GM12891 (cell line): ENCODE results near the gene TSPAN10.
A peak's percentile ranks its signal among the peaks of the same experiment; 100 is the strongest.

Experiments used
- DNase-seq: peaks from one replicate; pipeline ENCODE4 v3.0.0; 2011; ENCODE audit warnings: low spot score; ENCODE audit not compliant: insufficient read length
- FAIRE-seq: peaks from 2 replicates; lab custom pipeline; 2011; peaks lifted over from hg19 to GRCh38; lab: Jason Lieb, UNC
- PAX5 ChIP-seq: IDR thresholded peaks from 2 replicates; pipeline ENCODE4 v1.6.1; 2011; ENCODE audit warnings: low read length, moderate library complexity, mild to moderate bottlenecking; ENCODE audit not compliant: insufficient read depth, severe bottlenecking
- POLR2A ChIP-seq: IDR thresholded peaks from 2 replicates; pipeline ENCODE4 v1.6.1; 2011; ENCODE audit warnings: low read depth, low read length, control low read depth
- POLR2AphosphoS5 ChIP-seq: IDR thresholded peaks from 2 replicates; pipeline ENCODE4 v1.6.1; 2011; ENCODE audit warnings: low read depth, low read length, control low read depth
- POU2F2 ChIP-seq: IDR thresholded peaks from 2 replicates; pipeline ENCODE4 v1.6.1; 2011; ENCODE audit warnings: low read depth, mild to moderate bottlenecking, control low read depth, low read length, moderate library complexity
- SPI1 ChIP-seq: IDR thresholded peaks from 2 replicates; pipeline ENCODE4 v1.6.1; 2011; ENCODE audit warnings: low read depth, low read length, control low read depth
- TAF1 ChIP-seq: IDR thresholded peaks from 2 replicates; pipeline ENCODE4 v1.6.1; 2011; ENCODE audit warnings: low read depth, low read length, control low read depth

The TSPAN10 gene

DNA sequence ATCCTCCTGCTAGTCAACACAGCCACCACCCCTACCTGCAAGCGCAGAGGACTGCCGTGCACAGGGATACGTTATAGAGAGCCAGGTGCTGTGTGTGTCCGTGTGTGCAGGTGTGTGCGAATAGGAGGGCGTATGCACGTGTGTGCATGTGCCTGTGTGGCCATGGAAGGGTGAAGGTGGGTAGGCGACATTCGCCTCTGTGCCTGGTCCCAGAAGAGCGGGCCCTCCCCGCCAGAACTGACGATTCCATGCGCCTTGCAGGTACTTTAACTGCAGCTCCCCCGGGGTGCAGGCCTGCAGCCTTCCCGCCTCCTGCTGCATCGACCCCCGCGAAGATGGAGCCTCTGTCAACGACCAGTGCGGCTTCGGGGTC, 10.6 kb downstream of the TSPAN10 start:
- TF ChIP-seq POLR2AphosphoS5: no peak
- no peak for TF ChIP-seq PAX5
- TF ChIP-seq POLR2A: no peak
- no peak for TF ChIP-seq POU2F2
- FAIRE-seq (no peak), DNase-seq (no peak)

DNA sequence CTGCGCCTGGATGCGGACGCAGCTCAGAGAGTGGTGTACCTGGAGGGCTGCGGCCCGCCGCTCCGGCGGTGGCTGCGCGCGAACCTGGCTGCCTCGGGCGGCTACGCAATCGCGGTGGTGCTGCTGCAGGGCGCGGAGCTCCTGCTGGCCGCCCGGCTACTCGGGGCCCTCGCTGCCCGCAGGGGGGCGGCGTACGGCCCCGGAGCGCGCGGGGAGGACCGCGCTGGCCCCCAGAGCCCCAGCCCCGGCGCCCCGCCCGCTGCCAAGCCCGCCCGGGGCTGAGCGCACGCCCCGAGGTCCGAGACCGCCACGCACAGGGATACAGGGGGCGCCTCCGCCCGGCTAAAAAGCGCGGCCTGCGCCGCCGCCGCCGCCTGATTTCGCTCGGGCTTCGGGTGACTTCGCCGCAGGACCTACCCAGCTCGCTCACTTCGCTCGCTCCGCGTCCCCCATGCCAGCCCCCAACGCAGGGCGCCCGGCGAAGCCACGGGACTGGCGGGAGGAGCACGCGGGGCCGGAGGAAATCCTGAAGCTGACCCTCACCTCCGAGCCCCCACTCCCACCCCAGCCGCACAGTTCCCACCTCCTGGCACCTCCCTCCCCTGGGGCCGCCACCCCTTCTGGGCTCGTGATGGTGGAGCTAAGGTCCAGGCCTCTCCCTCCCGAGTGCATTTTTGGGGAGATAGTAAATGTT, 11.2 kb downstream of the TSPAN10 start:
- no peak for DNase-seq
- no peak for TF ChIP-seq TAF1
- no peak for TF ChIP-seq PAX5
- TF ChIP-seq POLR2A: no peak
- TF ChIP-seq SPI1: no peak
- TF ChIP-seq POU2F2: no peak
- no peak for TF ChIP-seq POLR2AphosphoS5
- no peak for FAIRE-seq

DNA sequence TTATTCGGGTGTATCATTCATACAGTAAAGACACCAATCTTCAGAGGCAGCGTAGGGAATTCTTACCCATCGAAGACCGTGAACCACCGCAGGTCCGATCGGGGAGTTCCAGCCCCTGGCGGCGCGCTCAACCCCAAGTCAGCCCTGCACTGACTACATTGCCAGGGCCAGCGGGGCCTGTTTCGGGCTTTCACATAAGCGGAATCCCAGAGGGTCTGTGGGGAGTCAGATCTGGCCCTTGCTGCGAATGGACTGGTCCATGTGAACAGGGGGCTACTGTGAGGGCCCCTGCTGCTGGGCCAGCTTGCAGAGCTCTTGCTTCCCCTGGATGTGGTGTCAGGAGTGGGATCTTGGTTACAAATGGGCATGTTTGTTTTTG, 11.7 kb downstream of the TSPAN10 start:
- FAIRE-seq: no peak
- DNase-seq: no peak
- TF ChIP-seq POLR2A (no peak), POLR2AphosphoS5 (no peak)

DNA sequence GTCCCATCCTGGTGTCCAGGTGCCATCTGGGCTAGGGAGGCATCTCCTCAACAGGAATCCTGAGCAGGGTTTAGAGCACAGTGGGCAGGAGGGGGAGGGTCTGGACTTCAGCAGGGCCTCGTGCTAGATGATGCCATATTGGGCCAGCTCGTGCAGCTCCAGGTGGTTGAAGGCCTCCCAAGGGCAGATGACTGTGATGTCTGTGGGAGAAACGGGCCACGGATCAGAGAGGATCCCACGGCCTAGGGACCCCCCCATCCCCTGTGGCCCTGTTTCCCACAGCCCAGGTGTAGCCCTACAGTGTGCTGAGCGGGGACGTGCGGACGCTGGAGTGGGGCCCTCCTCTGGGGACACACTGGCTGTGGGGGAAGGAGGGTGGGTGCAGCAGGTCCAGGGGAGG, 14.0 kb downstream of the TSPAN10 start:
- TF ChIP-seq POLR2A (no peak), PAX5 (no peak), POLR2AphosphoS5 (no peak), POU2F2 (no peak), SPI1 (no peak), TAF1 (no peak)
- FAIRE-seq (no peak), DNase-seq (no peak)

DNA sequence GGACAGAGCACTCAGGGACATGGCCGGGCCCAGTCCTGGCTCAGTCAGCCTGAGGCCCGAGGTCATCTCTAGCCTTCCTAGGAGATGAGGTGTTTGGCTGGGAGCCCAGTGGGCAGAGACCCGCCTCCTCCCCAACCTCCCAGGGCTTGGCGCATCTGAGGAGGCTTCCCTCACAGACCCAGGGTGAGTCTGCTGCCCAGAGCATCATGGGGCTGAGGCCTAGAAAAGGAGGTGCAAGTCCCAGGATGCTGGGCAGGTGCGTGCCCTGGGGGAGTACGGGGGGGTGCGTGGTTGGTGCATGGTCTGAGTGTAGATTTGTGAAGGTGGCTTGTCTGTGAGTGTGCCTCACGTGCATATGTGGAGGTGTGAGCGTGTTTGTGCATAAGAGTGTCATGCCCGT, 14.7 kb downstream of the TSPAN10 start:
- TF ChIP-seq PAX5 (no peak), SPI1 (no peak), POU2F2 (no peak), POLR2A (no peak), POLR2AphosphoS5 (no peak), TAF1 (no peak)
- FAIRE-seq (no peak), DNase-seq (no peak)

DNA sequence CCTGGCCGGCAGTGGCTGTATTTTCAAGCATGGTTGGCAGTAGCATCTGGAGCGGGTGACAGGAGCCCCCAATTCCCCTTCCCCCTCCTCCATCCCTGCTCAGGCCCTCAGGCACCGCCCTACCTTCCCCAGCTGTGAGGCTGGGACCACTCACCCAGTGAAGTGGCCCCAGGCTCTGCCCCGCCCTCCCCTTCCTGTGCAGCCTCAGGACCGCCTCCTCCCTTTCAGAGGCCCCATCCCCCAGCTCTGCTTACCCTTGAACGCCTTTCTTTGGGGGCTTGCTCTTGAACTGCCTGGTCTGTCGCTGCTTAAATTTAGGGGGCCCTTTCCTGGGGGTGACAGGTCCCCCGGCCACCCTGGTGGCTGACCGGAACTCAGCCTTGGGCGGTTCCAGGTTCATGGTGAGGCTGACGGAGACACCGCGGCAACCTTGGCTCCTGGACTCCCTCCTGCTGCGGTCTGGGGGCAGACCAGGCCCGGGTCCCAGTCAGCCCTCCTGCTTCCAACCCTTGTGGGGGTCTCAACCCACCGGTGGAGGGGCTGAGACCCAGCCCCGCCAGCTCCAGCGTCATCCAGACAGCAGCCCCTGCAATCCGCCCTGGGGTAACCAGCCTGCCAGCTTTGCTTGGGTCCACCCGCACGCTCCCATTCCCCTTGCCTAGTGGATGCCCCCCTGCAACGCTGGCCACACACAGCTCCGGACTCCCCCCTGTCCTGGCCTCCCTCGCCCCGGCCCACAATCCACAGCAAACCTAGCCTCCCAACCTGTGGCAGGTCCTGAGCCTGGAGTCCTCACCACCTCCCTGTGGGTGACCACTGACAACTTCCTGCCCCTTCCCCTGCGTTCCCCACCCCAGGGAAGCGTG, 16.1 kb downstream of the TSPAN10 start:
- DNase-seq (peak; percentile 78), FAIRE-seq (peak; percentile 81)
- no peak for TF ChIP-seq PAX5

DNA sequence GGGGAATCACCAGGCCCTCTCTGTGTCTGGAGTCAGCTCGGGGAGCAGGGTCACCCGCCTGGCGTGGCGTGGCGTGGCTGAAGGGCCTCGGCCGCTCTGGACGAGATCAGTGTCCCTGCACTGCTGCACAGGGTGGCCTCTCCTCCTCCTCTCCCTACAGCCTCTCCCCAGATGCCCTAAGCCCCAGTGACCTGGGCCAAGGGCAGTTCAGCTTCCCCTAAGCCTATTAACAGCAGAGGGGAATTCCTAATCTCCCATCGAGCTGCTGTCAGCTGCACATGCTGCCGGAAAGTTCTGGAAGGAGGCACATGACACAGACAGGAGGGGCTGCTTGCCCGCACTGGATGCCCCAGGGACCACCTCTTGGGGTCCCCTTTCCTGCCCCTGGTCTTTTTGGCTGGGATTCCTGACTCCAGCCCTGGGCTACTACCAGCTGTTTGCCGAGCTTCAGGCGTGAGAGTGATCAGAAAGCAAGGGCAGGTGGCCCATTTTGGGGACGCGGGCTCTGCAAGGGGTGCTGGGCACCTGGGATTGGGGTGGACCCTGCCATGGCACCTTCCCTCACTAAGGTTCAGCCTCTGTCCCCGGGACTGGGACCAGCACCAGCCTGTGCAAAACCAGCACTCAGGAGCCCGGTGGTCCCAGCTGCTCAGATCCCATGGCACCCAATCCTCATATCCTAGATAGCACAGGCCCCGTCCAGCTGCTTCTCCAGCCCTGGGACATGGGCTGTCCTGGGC, 18.6 kb downstream of the TSPAN10 start:
- DNase-seq (no peak), FAIRE-seq (no peak)
- TF ChIP-seq TAF1 (no peak), POLR2A (no peak), PAX5 (no peak), SPI1 (no peak), POU2F2 (no peak), POLR2AphosphoS5 (no peak)

DNA sequence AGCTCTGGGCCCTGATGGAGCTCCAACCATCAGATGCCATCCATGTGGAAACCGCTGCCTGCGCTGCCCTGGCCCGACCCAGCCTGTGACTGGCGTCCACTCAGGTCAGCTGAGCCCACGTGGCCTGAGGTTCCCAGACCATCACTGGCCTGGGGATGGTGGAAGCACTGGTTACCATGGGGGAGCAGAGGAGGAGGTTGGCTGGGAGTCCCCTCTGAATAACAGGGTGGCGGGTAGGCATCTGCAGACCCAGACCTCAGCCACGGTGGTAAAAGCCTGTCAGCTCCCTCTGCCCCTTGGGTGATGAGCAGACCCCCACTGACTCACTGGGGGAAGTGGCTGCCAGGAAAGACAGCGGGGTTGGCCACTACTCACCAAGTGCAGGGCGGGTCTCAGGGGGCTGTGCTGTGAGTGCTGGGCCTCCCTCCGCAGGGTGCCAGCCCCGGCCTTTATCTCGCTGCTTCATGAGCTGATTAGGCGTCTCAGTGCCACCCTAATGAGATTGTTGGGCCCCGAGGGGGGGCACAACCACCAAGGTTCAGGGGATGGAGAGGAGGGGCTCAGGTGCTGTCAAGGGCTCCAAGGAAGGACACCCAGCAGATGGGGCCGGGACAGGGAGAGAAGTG, 19.2 kb downstream of the TSPAN10 start, which contains the start of gene PDE6G:
PDE6G (minus strand) TSS at position 425 of the 626 bp plus-strand sequence. CDS start 3,237 bp downstream, outside the sequence.
- FAIRE-seq: no peak
- DNase-seq: no peak
- TF ChIP-seq POLR2AphosphoS5 (no peak), PAX5 (no peak), POLR2A (no peak)

DNA sequence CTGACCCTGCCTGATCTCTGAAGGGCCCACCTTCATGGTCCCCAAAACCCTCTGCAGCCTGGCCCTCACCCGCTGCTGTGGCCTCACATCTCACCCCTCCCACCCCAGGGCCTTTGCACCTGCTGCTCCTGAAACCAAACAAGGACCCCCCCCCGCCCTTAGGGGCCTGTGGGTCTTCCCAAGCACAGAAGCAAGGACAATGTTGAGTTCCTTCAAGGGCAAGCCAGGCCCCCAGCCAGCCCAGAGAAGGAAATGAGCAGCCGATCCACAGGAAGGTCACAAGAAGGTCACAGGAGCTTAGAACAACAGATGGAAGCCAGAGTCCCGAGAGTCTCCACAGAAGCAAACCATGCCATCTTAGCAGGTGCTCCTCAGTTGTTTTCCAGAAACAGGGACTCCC, 19.8 kb downstream of the TSPAN10 start:
- DNase-seq: no peak
- no peak for FAIRE-seq
- TF ChIP-seq SPI1 (no peak), POLR2A (no peak), TAF1 (no peak), PAX5 (no peak), POU2F2 (no peak), POLR2AphosphoS5 (no peak)
